Right renal pelvis (tissue), 4 donors: Measurements from ENCODE around the gene DCN. TPM values are rescaled to one million over a fixed set of nuclear protein-coding genes. Genes with fewer than 3 reads are reported as not detected.

Experiments
- DNase-seq, 4 donors: peaks; one replicate each; pipeline ENCODE4 v3.0.0-alpha.2; 2013; ENCODE audit warnings: low read depth in 4 of 4, low spot score in 3 of 4, missing footprints in 1 of 4
- polyA plus RNA-seq, 4 donors: library from polyadenylated mRNA; unstranded; fragments of 120-200 nt; gene quantifications; one replicate each; pipeline ENCODE4 v1.2.1, GENCODE V29; 2013; ENCODE audit not compliant: insufficient read length in 4 of 4

Gene DCN
- polyA plus RNA-seq, 4 donors, result 538 to 737 (median 634) TPM

DNA sequence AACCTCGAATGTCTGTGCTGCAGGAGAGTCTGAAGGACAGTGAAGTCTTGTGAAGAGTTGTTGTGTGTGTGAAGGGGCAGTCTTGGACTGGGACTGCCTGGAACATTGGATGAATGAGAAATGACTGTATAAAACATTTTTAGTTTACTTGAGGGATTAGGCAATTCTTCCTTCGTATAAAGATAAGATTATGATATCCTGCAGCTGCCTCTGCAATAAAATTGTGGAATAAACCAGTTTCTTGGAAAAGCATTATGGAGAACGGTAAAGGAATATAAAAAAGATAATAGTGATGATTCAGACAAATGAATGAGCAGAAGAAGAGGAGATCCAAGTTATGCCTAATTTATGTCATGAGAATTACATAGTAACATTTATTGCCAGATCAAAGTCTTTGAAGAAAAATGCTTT lies 40.4 kb downstream of the DCN start:
- peak in 2 of 4 donors; percentile 40 to 58 for DNase-seq

DNA sequence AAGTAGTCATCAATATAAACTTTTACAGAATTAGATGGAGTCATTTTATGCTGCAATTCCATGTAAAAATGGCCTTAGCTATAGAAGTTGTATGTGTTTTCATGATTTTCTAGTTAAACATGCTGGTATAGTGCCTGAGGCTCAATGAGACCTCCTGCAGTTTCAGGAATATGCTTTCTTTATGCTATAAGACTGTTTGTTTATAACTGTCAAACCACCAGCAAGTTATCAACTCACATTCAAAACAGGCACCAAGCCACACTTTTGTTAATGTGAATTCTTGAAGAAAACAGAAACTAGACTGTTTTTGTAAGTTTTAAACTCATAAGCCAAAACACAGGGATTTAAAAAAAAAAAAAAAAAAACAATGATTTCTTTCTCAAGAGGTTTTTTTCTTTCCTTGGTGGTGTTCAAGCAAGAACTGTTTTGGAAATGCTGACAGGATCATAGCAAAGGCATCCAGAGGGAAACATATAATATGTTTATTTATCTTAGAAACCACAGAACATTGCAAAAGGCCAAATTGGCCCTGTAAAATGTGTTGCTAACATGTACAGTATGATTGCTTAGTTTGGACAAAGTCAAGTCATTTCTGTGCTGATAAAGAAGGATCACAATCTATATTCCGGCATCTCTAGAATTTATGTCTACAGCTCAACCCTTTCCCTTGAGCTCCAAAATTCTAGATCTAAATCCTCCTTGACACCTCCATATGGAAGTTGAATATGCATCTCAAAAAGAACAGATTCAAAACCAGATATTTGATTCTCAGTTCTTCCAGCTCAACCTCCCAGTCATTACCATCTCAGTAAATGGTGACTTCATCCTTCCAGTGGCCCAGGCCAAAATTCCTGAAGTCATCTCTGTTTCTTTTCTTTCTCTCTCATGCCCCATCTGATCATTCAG lies 42.3 kb downstream of the DCN start:
- DNase-seq, result no peak

DNA sequence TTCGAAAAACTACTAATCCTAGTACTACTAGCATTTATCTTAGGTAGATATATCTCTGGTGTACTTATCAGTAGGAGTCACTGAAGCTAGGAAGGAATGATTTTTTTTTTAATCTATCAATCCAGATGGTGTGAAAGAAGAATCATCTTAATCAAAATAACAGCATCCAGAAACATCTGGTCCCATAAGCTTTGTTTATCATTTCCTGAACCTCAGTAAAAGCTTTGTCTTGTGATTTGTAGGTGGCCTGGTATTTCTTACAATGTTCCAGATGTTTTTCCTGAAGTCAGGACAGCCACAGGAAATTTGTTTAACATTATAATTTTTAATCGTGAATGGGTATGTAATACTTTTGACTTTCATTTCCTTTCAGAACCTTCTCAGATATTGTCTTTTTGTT lies 43.3 kb downstream of the DCN start:
- DNase-seq, result no peak

DNA sequence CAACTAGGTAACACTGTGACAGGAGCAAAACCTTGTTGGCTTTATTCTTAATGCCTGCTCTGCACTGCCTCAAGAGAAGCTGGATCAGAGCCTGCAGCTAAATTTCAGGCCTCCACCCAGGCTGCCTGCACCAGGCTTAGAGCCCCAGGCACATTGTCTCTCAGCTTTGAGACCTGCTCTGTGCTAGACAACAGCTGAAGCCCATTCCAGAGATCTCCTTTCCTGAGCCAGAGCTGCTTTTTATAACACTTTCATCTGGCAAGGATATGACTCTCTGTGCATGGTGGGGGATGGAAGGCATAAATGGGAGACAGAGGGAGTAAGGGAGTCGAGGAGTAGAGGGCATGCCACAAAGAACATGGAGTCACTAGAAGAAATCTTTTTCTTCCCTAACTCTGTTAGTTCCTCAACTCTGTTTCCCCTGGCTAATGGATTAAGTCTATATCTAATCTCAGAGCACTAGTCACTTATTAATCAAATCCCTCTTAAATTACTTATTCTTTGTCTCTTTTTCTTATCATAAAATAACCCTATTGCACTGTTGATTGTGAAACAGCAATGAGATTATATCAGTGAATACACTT lies 44.2 kb downstream of the DCN start:
- DNase-seq, result no peak

DNA sequence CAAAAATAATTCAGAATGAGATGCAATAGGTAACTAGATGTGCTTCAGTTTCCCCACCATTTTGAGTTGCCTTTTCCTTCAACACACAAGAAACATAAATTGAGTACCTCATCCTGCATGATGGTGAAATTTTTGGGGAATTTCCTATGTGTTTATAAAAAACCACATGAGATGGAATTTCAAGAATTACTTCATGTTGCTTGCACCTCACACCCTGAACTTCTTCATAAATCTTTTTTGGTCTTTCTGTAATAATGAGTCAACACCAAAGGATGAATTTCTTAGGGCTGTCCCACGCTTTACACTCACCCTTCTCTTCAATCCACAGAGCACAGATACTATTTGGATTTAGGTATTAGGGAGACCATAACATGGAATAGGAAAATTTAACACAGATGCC lies 48.7 kb downstream of the DCN start:
- DNase-seq, result no peak

DNA sequence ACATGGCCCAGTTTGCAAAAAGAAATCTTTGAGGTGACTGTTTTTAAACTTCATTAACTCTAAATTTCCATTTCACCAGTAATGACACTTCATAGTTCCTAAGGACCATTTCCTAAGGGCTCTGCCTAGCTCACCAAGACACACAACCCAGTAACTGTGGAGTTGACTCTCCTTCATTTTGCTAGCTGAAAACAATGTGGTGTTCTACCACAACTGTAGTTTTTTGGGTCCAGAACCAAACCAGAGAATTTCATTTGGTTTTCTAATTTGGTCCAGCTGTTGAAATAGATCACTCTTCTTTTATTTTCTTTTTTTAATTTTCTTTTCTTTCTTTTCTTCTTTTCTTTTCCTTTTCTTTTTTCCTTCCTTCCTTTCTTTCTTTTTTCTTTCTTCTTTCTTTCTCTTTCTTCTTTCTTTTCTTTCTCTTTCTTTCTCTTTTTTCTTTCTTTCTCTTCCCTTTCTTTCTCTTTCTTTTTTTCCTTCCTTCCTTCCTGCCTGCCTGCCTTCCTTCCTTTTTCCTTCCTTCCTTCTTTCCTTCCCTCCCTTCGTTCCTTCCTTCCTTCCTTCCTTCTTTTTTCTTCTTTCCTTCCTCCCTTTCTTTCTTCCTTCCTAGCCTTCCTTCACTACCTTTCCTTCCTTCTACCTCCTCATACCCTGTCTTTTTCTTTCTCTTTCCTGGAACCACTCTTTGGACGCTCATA lies 52.8 kb downstream of the DCN start:
- no peak for DNase-seq

DNA sequence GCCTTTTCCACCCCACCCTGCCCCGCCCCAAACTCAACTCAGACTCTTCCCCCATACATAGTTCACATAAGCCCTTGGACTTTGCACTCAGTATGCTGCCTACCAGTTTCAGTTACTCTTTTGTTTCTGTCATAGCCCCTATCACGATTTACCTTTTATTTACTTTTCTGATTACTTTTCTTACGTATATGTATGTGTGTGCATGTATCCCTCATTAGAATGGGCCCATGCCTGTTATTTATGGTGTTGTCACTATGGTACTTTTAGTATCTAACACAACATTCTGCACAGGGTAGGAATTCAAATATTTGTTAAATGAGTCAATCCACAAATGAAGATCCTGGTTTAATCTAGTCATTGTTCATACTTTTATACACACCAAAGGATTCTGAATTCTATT lies 54.9 kb downstream of the DCN start:
- no peak for DNase-seq

DNA sequence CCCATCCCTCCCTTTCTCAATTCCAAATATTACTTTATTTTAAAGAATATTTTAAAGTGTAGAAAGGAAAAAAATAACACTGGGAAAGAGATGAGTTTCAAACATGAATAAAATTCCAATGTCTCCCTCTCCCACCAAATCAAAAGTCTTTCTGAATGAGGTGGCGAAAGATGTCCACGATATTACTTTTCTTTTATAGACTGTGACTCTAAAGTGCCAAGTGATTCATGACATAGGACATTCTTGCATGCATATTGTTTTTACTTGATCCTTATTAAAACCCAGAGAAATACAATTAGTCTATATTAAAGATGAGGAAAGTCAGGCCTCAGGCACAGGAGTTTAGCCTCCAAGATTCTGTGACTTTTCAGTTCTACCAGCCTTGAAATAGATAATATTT lies 55.3 kb downstream of the DCN start:
- no peak for DNase-seq

DNA sequence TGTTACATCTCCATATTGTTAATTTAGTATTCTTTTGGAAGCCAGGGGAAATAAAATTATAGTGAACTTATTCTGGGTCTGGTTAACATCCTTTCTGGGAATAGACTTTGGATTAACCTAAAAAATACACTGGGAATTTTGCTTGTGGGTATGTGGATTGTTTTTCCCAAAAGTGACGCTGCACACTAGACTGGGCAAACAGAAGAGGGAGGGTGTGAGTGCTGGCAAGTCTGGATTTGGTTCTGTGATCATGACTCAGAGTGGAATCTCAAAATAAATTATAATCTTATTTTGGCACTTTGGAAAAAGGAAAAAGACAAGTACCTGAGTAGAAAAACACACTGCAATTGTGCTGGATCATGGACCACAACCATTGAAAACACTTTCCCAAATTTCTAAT lies 56.1 kb downstream of the DCN start:
- no peak for DNase-seq

DNA sequence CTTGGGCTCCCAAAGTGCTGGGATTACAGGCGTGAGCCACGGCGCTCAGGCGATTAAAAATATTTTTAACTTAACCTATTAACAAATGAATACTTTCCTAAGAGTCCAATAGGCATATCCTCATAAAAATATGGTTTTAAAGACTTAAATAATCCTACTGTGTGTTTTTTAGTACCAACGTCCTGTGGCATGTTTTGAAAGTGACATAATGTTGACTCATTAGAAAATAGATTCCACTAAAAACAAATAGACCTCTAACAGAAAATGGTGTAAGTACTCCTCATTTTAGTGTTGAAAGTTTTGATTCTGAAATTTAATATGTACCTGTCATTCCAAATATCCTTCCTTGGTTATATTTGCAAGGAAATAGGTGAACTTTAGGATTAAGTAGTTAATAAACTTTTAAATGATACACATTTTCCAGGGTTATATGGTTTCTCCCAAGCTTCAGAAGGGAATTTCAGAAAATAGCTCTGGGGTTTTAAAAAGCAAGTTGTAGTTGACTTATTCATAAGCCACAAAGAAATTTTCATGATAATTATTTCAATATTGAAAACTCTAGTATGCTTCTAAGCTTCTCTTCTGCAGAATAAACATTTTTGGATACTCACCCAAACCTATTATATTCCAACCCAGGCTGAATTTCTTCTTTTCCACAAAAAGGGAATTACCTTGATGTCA lies 59.2 kb downstream of the DCN start:
- no peak for DNase-seq

DNA sequence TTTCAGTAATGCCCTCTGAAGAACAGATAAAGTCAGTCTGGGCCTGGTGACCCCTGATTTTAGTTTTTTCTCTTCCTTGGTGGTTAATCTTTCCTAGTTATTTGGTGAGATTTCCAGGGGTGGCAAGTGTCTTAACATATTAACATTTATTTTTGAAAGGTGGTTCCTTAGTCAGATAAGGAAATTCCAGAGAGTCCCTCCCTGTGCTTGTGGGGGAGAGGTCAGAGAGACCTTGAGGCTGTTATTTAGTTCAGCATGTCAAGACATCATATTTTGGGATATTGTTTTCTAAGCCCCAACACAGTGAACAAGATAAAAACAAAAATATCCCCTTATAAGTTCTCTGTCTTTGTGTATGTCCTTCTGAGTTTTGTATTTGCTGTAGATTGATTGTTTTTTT lies 61.8 kb downstream of the DCN start:
- DNase-seq, result no peak

DNA sequence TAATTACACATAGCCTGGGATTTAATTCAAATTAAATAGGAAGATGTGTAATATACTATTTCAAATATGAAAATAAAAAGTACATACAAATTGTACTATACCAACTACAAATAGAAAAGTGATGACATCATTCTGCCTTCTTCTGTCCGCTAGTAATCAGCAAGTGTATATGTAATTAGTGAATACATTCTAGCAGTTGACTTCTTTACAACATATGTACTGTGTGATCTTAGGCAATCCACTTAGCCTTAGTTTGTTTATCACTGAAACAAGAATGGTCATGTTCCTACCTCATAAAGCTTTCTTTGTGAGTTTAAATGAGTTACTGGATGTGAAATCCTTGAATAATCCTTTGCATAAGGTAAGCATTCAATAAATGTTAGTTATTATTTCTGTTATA lies 63.5 kb downstream of the DCN start:
- DNase-seq, result no peak

DNA sequence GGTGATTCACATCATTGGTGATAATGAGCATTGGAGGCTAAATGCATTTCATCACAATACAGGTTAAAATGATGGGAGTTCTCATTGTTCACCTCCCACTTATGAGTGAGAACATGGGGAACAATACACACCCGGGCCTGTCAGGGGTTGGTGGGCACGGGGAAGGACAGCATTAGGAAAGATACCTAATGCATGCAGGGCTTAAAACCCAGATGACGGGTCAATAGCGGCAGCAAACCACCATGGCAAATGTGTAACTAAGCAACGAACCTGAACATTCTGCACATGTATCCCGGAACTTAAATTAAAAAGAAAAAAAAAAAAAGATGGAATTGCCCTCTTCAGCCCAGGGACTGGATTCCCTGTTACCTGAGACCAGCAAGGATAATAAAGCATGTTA lies 69.0 kb downstream of the DCN start:
- no peak for DNase-seq

DNA sequence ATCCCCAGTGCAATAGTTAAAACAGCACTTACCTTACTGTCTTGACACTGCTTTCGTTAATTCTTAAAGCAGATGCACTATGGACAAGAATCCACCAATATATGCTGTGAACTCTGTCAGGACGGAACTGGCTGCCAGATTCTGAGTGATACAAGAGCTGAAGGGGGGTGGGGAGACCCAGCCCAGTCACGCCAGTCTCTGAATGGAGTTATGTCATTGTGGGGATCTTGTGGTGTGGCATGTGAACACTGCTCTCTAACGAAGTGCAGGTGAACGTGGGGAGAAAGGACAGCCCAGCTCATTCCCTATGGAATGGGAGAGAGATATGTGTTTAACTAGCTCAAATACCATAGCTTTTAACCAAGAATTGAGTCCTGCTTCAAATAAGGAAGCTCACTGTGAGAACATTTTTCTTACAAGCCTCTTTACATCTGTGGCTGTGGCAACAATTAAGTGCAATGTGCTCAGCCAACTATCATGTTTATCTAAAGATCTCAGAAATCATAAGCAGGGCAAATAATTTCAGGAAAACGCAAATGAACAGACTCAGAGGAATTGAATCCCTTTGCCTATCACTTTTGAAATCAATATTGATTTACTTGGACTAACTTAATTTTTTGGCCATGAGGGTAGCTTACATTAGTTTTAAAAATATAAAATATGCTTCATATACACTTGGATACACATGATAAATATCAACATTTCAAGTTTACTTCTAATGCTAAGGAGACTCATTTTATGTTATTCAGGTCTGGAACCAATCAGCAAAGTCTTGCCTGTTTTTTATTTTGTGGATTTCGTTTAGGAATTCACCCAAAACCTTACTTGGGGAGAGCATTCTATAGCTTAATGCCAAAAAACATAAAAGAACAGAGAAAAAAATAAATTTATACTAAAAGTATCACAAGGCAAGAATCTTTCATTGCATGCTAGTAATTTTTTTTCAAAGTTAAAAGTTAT lies 71.0 kb downstream of the DCN start, which contains the start of gene LUM:
TSS of gene LUM (minus strand) at position 129 of the 960 bp plus-strand sequence. CDS start 2,515 bp downstream, outside the sequence.
- no peak for DNase-seq

DNA sequence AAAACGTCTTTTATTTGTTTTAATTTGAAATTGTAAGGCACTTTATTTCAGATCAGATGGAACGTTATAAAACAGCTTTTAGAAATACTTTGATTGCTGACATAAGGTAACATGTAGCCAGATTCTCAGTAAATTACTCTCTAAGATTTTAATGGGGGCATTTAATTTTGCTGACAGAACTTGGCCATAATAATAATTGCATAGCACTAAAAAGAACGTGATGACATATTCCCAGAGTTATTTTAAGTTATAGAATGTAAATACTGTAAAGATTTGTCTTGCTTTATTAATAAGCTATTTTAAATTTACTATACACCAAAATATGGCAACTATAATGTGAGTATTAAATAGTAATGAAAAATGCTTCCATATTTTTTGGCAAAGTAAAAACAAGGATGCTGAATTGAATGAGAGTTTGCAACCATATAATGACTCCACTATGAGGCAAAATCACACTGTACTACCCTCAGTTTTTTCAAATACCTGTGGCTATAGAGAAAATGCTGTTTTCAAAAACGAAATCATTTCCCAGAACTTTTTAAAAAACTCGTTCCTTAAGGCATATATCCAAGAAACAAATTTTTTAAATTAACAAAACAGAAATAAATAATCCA lies 72.2 kb downstream of the DCN start:
- DNase-seq, result no peak

DNA sequence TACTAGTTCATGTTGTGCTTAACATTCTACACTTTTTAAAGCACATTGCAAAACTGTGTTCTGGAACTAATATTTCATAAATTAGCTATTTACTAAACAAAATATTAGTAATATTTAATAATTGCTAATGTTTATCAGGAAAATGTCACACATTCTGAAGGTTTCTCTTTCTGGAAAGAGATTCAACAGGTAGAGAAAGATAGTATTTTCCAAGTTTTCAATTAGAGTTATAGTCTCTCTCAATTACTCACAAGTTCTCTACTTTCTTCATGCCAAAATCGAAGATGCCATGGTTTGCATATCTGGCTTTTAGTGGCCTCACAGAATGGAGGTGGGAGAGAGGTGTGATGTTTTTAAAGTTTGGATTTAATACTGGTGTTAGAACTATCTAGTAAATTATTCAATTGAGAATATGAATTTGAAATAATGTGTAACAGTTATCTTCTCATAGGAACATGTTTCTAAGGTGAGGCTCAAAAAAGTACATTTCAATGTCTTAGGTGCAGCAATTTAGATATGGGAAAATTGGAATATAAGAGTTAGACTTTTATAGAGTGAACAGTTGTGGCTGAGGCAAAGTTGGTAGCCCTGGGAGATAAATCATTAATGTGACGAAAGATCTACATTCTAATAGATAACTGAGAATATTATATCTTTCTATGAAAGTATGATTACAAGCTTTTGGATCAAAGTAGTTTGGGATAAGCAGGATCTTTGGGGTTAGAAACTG lies 72.9 kb downstream of the DCN start:
- DNase-seq, result no peak

DNA sequence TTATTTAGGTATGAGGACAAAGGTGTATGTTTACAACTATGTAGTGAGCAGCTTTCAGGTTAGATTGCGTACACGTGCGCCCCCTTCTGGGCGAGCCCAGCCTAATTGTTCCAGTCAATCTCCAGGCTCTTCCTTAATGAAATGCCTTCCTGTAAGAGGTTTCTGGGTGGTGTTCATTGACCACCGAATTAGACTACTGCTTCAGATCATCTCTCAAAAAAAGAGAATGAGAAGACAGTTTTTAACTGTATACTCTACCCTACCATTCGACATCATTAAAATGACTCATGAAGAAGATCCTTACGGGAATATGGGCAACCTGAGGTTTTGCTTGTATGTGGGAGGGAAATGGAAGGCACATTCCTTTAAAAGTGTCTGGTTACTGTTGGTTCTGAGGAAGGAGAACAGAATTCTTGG lies 73.5 kb downstream of the DCN start:
- DNase-seq, result no peak

DNA sequence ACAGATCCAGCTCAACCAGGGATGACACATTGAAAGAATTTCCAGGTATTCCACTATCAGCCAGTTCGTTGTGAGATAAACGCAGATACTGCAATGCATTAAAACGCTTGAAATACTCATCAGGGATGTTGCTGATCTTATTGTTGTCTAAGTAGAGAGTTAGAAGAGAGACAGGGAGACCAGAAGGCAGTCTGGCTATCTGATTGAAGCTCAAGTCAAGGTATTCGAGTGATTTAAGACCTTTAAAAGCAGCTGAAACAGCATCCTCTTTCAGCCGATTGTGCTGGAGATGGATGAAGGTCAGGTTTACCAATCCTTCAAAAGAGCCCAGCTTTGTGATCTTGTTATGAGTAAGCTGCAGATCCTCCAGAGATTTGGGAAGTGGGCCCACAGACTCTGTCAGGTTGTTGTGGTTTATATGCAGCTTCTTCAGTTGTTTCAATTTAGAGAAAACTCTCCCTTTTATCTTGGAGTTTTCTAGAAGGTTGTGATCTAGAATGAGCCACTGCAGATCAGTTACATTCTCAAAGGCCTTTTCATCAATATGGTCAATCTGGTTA lies 74.3 kb downstream of the DCN start:
- DNase-seq, result no peak
